NCI-H1436 (cell line): ENCODE results near the gene ANKFN1.
"Not testable (repeated sequence)": the region's sequence is repeated elsewhere in the genome, so short reads cannot be mapped to it uniquely, and the experiment has no call there.

Experiments
- DNase-seq: peaks from one replicate; lab custom pipeline; 2025; lab: John Stamatoyannopoulos, UW

The ANKFN1 gene

GRCh38 chr17:56351675-56352074, 198.4 kb downstream of the ANKFN1 start:
- DNase-seq, result no peak

GRCh38 chr17:56358651-56359050, 205.4 kb downstream of the ANKFN1 start:
- no peak for DNase-seq

GRCh38 chr17:56359518-56359917, 206.2 kb downstream of the ANKFN1 start:
- no peak for DNase-seq

GRCh38 chr17:56367366-56367765, 214.1 kb downstream of the ANKFN1 start:
- DNase-seq, result no peak

GRCh38 chr17:56373981-56374833, 220.9 kb downstream of the ANKFN1 start:
- no peak for DNase-seq

- no peak for DNase-seq
Observed at GRCh38 chr17:56389356-56389755, 236.1 kb downstream of the ANKFN1 start.

- no peak for DNase-seq
Observed at GRCh38 chr17:56392321-56392720, 239.0 kb downstream of the ANKFN1 start.

- no peak for DNase-seq
Observed at GRCh38 chr17:56393156-56393555, 239.9 kb downstream of the ANKFN1 start.

- DNase-seq, result no peak
Observed at GRCh38 chr17:56395787-56396186, 242.5 kb downstream of the ANKFN1 start.

GRCh38 chr17:56407086-56407485, 253.8 kb downstream of the ANKFN1 start:
- no peak for DNase-seq

GRCh38 chr17:56412356-56412755, 259.1 kb downstream of the ANKFN1 start:
- DNase-seq, result not testable (repeated sequence)

- DNase-seq, result no peak
Observed at GRCh38 chr17:56416682-56417351, 263.5 kb downstream of the ANKFN1 start.

- no peak for DNase-seq
Observed at GRCh38 chr17:56424005-56424404, 270.7 kb downstream of the ANKFN1 start.

GRCh38 chr17:56424543-56425044, 271.3 kb downstream of the ANKFN1 start:
- DNase-seq, result no peak

- DNase-seq, result no peak
Observed at GRCh38 chr17:56425483-56425882, 272.2 kb downstream of the ANKFN1 start.

GRCh38 chr17:56426901-56427300, 273.6 kb downstream of the ANKFN1 start:
- no peak for DNase-seq

- no peak for DNase-seq
Observed at GRCh38 chr17:56431736-56432135, 278.5 kb downstream of the ANKFN1 start.

- DNase-seq, result no peak
Observed at GRCh38 chr17:56432443-56432842, 279.2 kb downstream of the ANKFN1 start.

- no peak for DNase-seq
Observed at GRCh38 chr17:56434610-56435009, 281.3 kb downstream of the ANKFN1 start.

GRCh38 chr17:56436142-56436541, 282.9 kb downstream of the ANKFN1 start:
- DNase-seq, result no peak

- no peak for DNase-seq
Observed at GRCh38 chr17:56440419-56440818, 287.1 kb downstream of the ANKFN1 start.

GRCh38 chr17:56441308-56441707, 288.0 kb downstream of the ANKFN1 start:
- no peak for DNase-seq
